CD4-positive, alpha-beta T cell treated with Interleukin-4 for 4 hours (primary cell): Measurements from ENCODE around the gene PDE8B.

Experiments used
- DNase-seq: peaks from one replicate; pipeline ENCODE4 v3.0.0-alpha.2; 2020

Gene PDE8B

GRCh38 chr5:77232574-77233358 lies 22.3 kb downstream of the PDE8B start:
- peak; percentile 11 for DNase-seq

GRCh38 chr5:77235846-77236721 lies 25.6 kb downstream of the PDE8B start:
- no peak for DNase-seq

- DNase-seq = peak; percentile 10
Observed at GRCh38 chr5:77239126-77239741, 28.8 kb downstream of the PDE8B start.

GRCh38 chr5:77241444-77241843 lies 31.0 kb downstream of the PDE8B start:
- no peak for DNase-seq

GRCh38 chr5:77249475-77249874 lies 39.0 kb downstream of the PDE8B start:
- DNase-seq = no peak

- no peak for DNase-seq
Observed at GRCh38 chr5:77250021-77250420, 39.5 kb downstream of the PDE8B start.

- no peak for DNase-seq
Observed at GRCh38 chr5:77251921-77252320, 41.4 kb downstream of the PDE8B start.

- no peak for DNase-seq
Observed at GRCh38 chr5:77255617-77256016, 45.1 kb downstream of the PDE8B start.

GRCh38 chr5:77256406-77256805 lies 45.9 kb downstream of the PDE8B start:
- DNase-seq = no peak

GRCh38 chr5:77258652-77259051 lies 48.2 kb downstream of the PDE8B start:
- no peak for DNase-seq

GRCh38 chr5:77259476-77259875 lies 49.0 kb downstream of the PDE8B start:
- DNase-seq = no peak

GRCh38 chr5:77262697-77263096 lies 52.2 kb downstream of the PDE8B start:
- DNase-seq = no peak

GRCh38 chr5:77266291-77266690 lies 55.8 kb downstream of the PDE8B start:
- DNase-seq = no peak

GRCh38 chr5:77267496-77267895 lies 57.0 kb downstream of the PDE8B start:
- no peak for DNase-seq

- no peak for DNase-seq
Observed at GRCh38 chr5:77272206-77272605, 61.7 kb downstream of the PDE8B start.

GRCh38 chr5:77277759-77278158 lies 67.3 kb downstream of the PDE8B start:
- no peak for DNase-seq

GRCh38 chr5:77280036-77280435 lies 69.6 kb downstream of the PDE8B start:
- no peak for DNase-seq

- no peak for DNase-seq
Observed at GRCh38 chr5:77281969-77282336, 71.5 kb downstream of the PDE8B start.

GRCh38 chr5:77282337-77283027 lies 72.0 kb downstream of the PDE8B start:
- no peak for DNase-seq

GRCh38 chr5:77285251-77285841 lies 74.9 kb downstream of the PDE8B start:
- no peak for DNase-seq

- DNase-seq = no peak
Observed at GRCh38 chr5:77292026-77292757, 81.7 kb downstream of the PDE8B start.

- no peak for DNase-seq
Observed at GRCh38 chr5:77294185-77294584, 83.7 kb downstream of the PDE8B start.
